Measurements from ENCODE around the gene ITIH3. TPM values are rescaled to one million over a fixed set of nuclear protein-coding genes. Genes with fewer than 3 reads are reported as not detected.

ITIH3 gene
- total and polyA plus RNA-seq, 2 donors from 2014 or later = 2.1 to 2.3 TPM

- intact Hi-C loops (cut with DNase I) = no loop called here
- DNase-seq = peak in 1 of 5 donors; percentile 6
- no peak for FAIRE-seq
These were observed 15.4 kb upstream of the ITIH3 start for GRCh38 chr3:52779011-52779836.

GRCh38 chr3:52779837-52780585 lies 14.6 kb upstream of the ITIH3 start:
- H3K4me1 ChIP-seq (ENCODE audit: control insufficient read depth in 2 of 3, insufficient read depth in 2 of 3, low read depth in 1 of 3, low read length in 3 of 3) = no peaks in the 10 kb centered on the region
- no peak overlapping the region for H3K9ac ChIP-seq (ENCODE audit: low read length in 3 of 3)
- H3K27me3 ChIP-seq (ENCODE audit: control insufficient read depth, insufficient read depth, low read length) = no peaks in the 10 kb centered on the region
- intact Hi-C loops (cut with DNase I) = no loop called here
- H3K27ac ChIP-seq (ENCODE audit: low read depth in 2 of 2, low read length in 2 of 2) = no peak overlapping the region
- no peaks in the 10 kb centered on the region for H3K36me3 ChIP-seq (ENCODE audit: control insufficient read depth in 2 of 3, insufficient read depth in 3 of 3, low read length in 3 of 3)
- FAIRE-seq (no peak), DNase-seq (no peak)
- H3K4me3 ChIP-seq (ENCODE audit: low read length in 3 of 3) = no peak overlapping the region
- TF ChIP-seq CTCF (IDR thresholded peaks at IDR 0.05; ENCODE audit: borderline replicate concordance, extremely low read depth, insufficient read depth) = no peak
- H3K9me3 ChIP-seq (ENCODE audit: control insufficient read depth in 2 of 3, insufficient read depth in 1 of 3, low read length in 3 of 3) = no peaks in the 10 kb centered on the region

More at GRCh38 chr3:52779011-52779836, 15.4 kb upstream of the ITIH3 start:
- Histone ChIP-seq H3K4me1 (ENCODE audit: control insufficient read depth in 2 of 3, insufficient read depth in 2 of 3, low read depth in 1 of 3, low read length in 3 of 3) (no peaks in the 10 kb centered on the region), H3K9ac (ENCODE audit: low read length in 3 of 3) (no peak overlapping the region), H3K4me3 (ENCODE audit: low read length in 3 of 3) (no peak overlapping the region), H3K27me3 (ENCODE audit: control insufficient read depth, insufficient read depth, low read length) (no peaks in the 10 kb centered on the region), H3K36me3 (ENCODE audit: control insufficient read depth in 2 of 3, insufficient read depth in 3 of 3, low read length in 3 of 3) (no peaks in the 10 kb centered on the region), H3K27ac (ENCODE audit: low read depth in 2 of 2, low read length in 2 of 2) (no peak overlapping the region), H3K9me3 (ENCODE audit: control insufficient read depth in 2 of 3, insufficient read depth in 1 of 3, low read length in 3 of 3) (no peaks in the 10 kb centered on the region)
- no peak for TF ChIP-seq CTCF (IDR thresholded peaks at IDR 0.05; ENCODE audit: borderline replicate concordance, extremely low read depth, insufficient read depth)

- no peak for TF ChIP-seq CTCF (IDR thresholded peaks at IDR 0.05; ENCODE audit: borderline replicate concordance, extremely low read depth, insufficient read depth)
- FAIRE-seq (no peak), DNase-seq (peak in 1 of 5 donors; percentile 5)
- Histone ChIP-seq H3K9ac (ENCODE audit: low read length in 3 of 3) (no peak overlapping the region), H3K36me3 (ENCODE audit: control insufficient read depth in 2 of 3, insufficient read depth in 3 of 3, low read length in 3 of 3) (no peaks in the 10 kb centered on the region), H3K4me1 (ENCODE audit: control insufficient read depth in 2 of 3, insufficient read depth in 2 of 3, low read depth in 1 of 3, low read length in 3 of 3) (no peaks in the 10 kb centered on the region), H3K27ac (ENCODE audit: low read depth in 2 of 2, low read length in 2 of 2) (no peak overlapping the region), H3K9me3 (ENCODE audit: control insufficient read depth in 2 of 3, insufficient read depth in 1 of 3, low read length in 3 of 3) (no peaks in the 10 kb centered on the region), H3K27me3 (ENCODE audit: control insufficient read depth, insufficient read depth, low read length) (no peaks in the 10 kb centered on the region), H3K4me3 (ENCODE audit: low read length in 3 of 3) (no peak overlapping the region)
- intact Hi-C loops (cut with DNase I) = no loop called here
These were observed 12.9 kb upstream of the ITIH3 start for GRCh38 chr3:52781741-52782140.
